Muscle of back (tissue), 11 donors: ENCODE data around the gene CCL11. TPM values are rescaled to one million over a fixed set of nuclear protein-coding genes. Genes with fewer than 3 reads are reported as not detected.

Experiments used
- DNase-seq, 3 donors: peaks; one replicate each; pipeline versions ENCODE4 v3.0.0 to v3.0.0-alpha.2; 2013
- polyA plus RNA-seq, 10 donors: library from polyadenylated mRNA; unstranded; fragments of 120-200 nt; gene quantifications; one replicate each; pipeline ENCODE4 v1.2.1, GENCODE V29; 2013; ENCODE audit not compliant: insufficient read length in 10 of 10

CCL11 gene
- polyA plus RNA-seq, 10 donors, result 0.16 to 0.33 (median 0.25) TPM; not detected in 4

DNA sequence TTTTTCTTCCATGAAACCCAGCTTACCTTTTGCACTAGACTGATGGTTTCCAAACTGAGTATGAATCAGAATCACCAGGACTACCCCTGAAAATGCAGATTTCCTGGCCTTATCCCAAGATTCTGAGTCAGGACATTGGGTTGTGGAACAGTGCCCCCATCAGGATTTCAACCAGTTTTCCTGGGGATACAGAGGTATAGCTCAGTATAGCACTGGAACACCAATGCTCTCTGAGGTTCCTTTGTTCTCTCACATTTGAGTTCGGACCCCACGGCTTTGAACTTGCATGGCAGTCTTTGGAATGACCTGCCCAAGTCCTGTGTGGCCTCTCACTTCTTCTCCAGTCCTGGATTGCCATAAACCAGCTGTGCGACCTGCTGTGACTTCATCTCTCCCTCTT lies 20.9 kb downstream of the CCL11 start:
- DNase-seq, result peak in 2 of 3 donors; percentile 53 to 67

DNA sequence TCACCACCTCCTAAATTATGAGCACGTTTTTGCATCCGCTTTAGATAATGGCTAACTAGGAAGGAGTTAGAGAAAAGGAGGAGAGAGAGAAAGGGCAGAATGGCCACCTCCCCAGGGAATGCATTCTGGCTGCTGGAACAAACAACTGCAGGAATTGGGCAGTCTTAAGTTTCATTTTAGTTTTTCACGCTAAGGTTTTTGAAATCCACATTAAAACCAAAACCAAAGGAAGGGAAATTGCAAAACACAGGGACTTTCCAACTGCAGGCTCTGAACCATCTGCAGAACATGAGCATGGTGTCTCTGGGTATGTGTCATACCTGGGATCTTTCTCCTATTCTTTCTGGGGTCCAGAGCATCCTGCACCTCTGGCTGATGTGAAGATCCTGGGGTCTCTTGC lies 21.6 kb downstream of the CCL11 start:
- peak in 1 of 3 donors; percentile 36 for DNase-seq

DNA sequence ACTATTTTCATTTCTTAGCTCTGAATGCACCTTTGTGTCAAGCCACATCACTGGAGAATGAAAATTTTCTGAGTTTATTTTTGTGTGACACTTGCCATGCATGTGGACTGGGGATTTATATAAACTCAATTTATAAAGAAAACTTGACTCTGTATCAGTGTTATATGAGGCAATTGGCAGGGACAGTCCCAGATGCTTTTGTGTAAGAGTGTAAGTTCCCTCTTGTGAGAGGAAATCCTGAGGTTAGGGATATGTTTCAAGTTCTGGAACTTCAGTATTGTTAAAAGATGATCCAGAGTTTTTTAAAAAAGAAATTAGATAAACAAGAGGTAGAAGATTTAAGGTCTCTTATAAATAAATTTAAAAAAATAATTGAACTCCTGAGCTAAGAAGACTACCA lies 22.8 kb downstream of the CCL11 start:
- no peak for DNase-seq

DNA sequence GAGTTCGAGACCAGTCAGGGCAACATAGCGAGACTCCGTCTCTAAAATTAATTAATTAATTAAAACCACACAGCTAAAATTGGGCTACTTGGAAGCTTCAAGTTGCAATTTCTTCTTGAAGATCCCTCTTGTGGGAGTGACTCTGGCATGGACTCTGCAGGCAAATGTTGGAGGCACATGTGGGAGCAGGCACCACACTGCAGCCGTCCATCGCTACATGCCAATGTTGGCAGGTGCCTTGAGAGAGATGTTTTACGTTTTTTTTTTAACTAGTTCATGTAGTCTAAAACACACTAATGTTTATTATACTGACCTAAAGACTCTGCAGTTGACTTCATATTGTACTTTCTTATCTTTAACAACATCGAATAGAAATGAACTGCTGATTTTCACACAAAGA lies 25.7 kb downstream of the CCL11 start:
- no peak for DNase-seq

DNA sequence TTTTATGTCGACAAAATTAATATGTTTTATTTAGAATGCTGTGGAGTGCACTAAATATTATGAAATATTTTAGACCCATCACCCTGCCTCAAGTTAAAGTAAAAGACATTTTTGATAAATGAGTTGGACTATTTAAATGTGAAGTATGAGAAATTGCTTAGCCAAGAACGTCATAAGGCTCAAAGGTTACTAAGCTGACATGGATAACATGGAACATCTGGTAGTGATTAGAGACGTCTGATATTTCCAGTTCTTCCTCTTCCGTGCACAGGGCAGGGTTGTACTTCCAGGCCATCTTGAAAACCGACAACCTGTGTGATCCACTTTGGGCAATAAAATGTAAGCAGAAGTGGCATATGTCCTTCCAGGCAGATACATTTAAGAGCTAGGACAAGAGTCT lies 26.5 kb downstream of the CCL11 start:
- peak in 1 of 3 donors; percentile 41 for DNase-seq

DNA sequence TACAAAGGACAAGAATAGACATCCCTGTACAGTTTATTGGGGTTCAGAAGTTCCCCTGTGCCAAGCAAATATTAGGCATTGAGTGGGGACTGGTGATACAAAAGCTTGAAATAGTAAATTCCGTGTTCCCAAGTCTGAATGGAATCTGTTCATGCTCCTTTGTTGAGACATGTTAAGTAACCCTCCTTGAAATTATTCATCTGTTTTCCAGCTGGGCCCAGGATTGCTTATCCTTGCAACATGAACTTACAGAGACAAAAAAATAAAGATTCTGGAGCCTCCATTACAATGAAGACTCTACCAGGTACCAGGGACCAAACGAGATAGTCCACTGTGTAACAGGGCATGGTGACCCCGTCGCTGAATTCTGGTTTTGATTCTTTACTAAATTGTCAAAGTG lies 27.6 kb downstream of the CCL11 start:
- no peak for DNase-seq

DNA sequence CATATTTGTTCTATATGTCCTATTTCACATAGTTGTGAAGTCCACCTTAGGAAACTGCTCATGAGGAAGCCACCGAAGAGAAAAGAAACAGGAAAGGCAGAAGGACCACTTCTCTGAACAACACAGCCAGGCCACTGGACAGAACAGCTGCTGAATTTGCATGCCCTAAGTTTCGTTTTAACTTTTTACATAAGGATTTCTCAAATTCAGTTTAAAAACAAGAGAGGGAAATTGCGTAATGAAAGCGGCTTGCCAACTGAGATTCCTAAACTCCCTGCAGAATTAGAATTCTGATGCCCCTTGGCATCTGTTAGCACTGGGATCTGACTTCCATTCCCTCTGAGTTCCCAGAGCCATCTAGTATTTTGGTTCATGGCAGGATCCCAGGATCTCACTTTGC lies 28.7 kb downstream of the CCL11 start:
- peak; percentile 40 to 72 (median 41) for DNase-seq

DNA sequence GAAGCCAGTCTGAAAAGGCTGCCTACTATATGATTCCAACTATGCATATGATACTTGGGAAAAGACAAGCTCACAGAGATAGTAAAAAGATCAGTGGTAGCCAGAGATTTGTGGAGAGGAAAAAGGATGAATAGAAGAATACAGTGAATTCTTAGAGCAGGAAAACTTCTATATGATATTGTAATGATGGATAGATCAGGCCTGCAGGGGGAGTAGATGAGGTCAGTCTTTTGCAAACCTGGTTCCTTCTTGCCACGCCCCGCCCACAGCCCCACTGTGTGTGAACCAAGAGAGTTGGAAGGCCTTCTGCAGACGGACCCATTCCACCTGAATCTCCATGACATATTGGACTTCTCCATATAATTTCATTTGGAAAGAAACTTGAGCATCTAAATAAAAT lies 32.9 kb downstream of the CCL11 start:
- DNase-seq, result no peak

DNA sequence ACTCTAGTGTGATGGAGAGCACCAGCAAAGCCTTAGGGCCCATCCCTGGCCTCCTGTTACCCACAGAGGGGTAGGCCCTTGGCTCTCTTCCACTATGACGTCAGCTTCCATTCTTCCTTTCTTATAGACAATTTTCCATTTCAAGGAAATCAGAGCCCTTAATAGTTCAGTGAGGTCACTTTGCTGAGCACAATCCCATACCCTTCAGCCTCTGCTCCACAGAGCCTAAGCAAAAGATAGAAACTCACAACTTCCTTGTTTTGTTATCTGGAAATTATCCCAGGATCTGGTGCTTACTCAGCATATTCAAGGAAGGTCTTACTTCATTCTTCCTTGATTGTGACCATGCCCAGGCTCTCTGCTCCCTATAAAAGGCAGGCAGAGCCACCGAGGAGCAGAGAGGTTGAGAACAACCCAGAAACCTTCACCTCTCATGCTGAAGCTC lies 33.5 kb downstream of the CCL11 start, which contains the start of gene CCL8:
Gene CCL8 (plus strand): TSS at position 397 of the 445 bp plus-strand sequence. CDS start 67 bp downstream, outside the sequence.
- peak in 2 of 3 donors; percentile 23 to 44 for DNase-seq

DNA sequence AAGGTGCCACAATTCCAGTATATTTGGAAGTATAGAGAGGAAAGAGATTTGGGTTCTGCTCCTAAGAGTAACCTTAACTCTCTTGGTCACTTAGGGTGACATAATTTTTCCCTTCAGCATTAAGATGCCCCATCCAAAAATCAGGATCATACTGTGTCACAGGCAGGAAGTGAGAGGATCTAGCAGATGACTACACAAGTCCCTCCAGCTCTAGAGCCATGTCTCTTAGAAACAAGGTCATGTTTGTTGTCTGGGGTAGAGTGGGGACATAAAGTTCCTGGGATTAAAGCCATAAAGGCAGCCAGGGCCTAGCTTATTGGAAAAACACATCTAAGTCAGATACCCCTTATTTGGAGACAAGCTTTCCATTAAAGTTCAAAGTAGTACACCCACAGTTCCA lies 36.4 kb downstream of the CCL11 start:
- DNase-seq, result no peak

DNA sequence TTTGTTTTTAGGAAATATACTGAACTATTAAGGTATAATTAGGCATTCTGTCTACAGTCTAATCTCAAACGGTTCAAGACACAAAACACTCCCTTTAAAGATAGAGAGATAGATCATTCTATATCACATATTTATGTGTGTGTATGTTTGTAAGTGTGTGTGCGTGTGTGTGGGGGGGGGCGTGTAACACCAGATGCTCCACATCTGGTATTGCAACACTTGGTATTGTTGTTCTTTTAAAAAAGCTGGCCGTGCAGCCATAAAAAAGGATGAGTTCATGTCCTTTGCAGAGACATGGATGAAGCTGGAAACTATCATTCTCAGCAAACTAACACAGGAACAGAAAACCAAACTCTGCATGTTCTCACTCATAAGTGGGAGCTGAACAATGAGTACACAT lies 42.0 kb downstream of the CCL11 start:
- peak in 2 of 3 donors; percentile 17 to 73 for DNase-seq

DNA sequence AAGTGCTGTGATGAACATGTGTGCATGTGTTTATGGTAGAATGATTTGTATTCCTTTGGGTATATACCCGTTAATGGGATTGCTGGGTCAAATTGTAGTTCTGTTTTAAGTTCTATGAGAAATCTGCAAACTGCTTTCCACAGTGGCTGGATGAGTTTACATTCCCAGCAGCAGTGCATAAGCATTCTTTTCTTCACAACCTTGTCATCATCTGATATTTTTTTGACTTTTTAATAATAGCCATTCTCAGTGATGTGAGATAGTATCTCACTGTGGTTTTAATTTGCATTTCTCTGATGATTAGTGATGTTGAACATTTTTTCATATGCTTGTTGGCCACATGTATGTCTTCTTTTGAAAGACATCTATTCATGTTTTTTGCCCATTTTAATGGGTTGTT lies 52.2 kb downstream of the CCL11 start:
- DNase-seq, result no peak

Other genes starting within 250 kb of the CCL11 start
- gene CCL2, start 30.5 kb upstream of the CCL11 start, polyA plus RNA-seq, result 10 to 100 TPM; 43.5 to 93.7 (median 60.9) TPM
- gene CCL7, start 15.5 kb upstream of the CCL11 start, polyA plus RNA-seq, result not detected
- gene CCL8, start 33.7 kb downstream of the CCL11 start, polyA plus RNA-seq, result 1 to 10 TPM in 4 of 10 donors, under 1 TPM in 6; 0.55 to 1.7 (median 0.79) TPM
- gene CCL13, start 70.7 kb downstream of the CCL11 start, polyA plus RNA-seq, result 1 to 10 TPM in 4 of 10 donors, under 1 TPM in 4, not detected in 2; 0.68 to 2.1 (median 1.3) TPM
- gene CCL1, start 77.5 kb downstream of the CCL11 start, polyA plus RNA-seq, result not detected